GM19372 (cell line): Measurements from ENCODE around the gene MPZL2.
"Not testable (repeated sequence)": the region's sequence is repeated elsewhere in the genome, so short reads cannot be mapped to it uniquely, and the experiment has no call there.

ENCODE experiments used
- ATAC-seq: cut with Tn5 transposase; IDR thresholded peaks from one replicate; pipeline ENCODE4 v1.9.1; 2021; ENCODE audit warnings: mild to moderate bottlenecking, low read depth, moderate library complexity; ENCODE audit not compliant: unreplicated experiment

MPZL2 gene

DNA sequence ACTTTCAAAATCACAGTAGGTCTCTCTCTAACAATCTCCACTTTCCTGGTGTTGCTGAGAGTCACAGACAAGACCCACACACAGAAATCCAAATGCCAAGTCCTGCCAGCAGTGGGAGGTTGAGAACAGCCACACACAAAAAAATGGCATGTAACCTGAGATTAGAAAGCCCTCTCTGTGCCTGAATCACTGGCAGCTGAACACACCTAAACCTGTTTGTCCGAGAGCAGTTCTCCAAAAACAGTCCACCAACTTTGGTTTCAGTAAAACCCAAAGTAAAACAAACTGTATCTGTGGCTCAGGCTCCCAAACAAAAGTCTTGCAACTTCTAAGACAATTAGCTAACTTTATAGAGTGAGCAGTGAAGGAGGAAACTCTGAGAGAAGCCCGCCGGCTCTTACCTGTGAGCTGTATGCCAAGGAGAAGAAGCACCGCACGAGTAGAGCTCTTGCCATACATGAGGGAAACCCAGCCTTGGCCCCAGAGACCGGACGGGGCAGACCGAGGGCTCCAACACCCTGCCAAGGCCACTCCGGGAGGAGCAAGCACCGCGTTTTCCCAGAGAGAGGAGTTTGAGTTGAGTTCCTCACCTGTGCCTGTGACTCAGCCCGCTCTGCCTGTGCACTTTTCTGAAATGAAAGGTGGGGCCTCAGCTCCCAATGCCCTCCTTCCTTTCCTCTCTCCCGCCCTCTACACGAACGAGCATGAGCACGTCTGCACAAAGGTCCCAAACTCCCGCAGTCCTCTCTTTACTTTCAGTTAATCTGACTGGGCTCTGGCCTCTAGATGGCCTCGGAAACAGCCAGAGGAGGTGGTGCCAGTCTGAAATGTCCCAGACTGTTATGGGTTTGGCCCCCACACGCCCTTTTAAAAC is at the start of gene MPZL2:
MPZL2 (minus strand) TSS at position 603 of the 874 bp plus-strand sequence; CDS start at position 459, 144 bp downstream.
- ATAC-seq: no peak

DNA sequence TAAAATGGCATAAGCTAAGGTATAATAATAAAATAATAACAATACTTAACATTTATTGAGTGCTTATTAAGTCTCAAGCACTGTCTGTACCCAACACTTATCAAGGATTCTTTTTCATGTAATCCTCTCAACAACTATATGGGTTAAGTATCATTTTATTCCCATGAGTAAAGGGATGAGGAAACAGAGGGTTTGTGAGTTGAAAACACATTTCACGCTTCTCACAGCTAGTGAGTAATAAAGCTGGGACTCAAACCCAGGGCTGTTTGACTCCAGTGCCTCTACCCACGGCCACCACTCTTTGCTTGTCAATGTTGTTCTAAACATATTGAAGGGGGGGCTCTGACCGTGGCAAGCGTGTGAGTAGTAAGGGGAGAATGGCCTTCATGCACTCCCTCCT is 49.1 kb upstream of the MPZL2 start:
- ATAC-seq: no peak

- no peak for ATAC-seq
These were observed 48.2 kb upstream of the MPZL2 start for GRCh38 chr11:118312328-118312727.

DNA sequence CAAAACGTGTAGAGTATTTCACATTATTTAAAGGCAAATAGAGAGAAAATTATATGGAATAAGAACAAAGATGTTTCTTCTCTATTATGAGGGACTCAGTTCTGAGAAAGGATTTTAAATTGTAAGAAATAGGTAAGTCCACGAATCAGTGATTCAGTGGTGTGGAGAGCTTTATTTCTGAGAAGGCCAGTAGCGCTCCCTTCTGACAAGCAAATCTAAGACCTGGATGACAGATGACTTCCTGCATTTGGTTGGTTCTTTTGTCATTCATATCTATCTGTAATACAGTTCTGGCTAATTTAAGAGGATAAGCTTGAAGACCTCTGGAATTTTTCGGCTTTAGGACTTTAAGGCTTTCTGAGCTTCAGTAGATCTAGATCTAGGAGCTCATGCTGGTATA is 47.4 kb upstream of the MPZL2 start:
- no peak for ATAC-seq

- no peak for ATAC-seq
These were observed 46.8 kb upstream of the MPZL2 start for GRCh38 chr11:118310781-118311485.

DNA sequence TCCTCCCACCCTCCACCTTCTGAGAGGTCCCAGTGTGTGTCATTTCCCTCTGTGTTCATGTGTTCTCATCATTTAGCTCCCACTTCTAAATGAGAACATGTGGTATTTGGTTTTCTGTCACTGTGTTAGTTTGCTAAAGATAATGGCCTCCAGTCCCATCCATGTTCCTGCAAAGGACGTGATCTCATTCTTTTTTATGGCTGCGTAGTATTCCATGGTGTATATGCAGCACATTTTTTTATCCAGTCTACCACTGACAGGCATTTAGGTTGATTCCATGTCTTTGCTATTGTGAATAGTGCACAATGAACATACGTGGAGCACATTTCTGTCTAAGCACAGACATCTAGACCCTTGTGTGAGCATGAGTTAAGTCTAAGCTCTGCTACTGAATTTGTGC is 46.2 kb upstream of the MPZL2 start:
- ATAC-seq: no peak

- ATAC-seq: not testable (repeated sequence)
These were observed 45.0 kb upstream of the MPZL2 start for GRCh38 chr11:118308995-118309528.

- ATAC-seq: no peak
These were observed 42.5 kb upstream of the MPZL2 start for GRCh38 chr11:118306556-118306955.

GRCh38 chr11:118305726-118306125 is 41.6 kb upstream of the MPZL2 start:
- ATAC-seq: no peak

- ATAC-seq: no peak
These were observed 40.6 kb upstream of the MPZL2 start, which contains the start of gene CD3E for GRCh38 chr11:118304568-118305248. Gene CD3E (plus strand): TSS chr11:118304730. CDS start chr11:118304953, 223 bp downstream.

GRCh38 chr11:118304227-118304567 is 40.1 kb upstream of the MPZL2 start:
- no peak for ATAC-seq

DNA sequence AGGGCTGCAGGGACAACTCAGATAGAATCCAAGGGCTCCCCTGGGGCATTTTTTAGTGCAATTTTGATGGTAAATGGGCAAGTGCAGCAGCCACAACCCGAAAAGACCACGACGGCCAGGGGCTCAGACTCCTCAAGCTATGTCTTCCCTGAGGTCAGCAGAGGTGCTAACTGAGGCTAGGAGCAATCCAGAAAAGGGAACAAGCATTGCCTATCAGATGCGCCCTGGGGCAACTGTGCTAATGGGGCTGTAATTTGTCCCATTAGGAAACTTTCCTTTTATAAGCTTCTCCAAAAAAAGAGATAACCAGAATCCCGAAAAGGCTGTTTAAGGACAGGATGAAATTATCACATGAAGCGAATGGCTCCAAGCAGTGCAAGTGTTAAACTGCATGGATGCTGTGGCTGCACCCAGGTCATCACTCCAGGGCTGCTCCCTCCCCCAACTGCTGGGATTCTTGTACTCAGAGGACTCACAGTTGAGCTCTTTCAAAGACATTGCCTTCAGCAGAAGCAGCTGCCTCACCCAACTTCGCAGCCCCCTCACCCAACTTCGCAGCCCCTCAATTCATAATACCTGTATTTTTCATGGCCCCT is 37.6 kb upstream of the MPZL2 start:
- no peak for ATAC-seq

- ATAC-seq: no peak
These were observed 31.8 kb upstream of the MPZL2 start for GRCh38 chr11:118295815-118296454.

GRCh38 chr11:118295199-118295598 is 31.1 kb upstream of the MPZL2 start:
- ATAC-seq: no peak

- no peak for ATAC-seq
These were observed 30.0 kb upstream of the MPZL2 start for GRCh38 chr11:118294053-118294452.

- no peak for ATAC-seq
These were observed 27.5 kb upstream of the MPZL2 start for GRCh38 chr11:118291477-118292135.

DNA sequence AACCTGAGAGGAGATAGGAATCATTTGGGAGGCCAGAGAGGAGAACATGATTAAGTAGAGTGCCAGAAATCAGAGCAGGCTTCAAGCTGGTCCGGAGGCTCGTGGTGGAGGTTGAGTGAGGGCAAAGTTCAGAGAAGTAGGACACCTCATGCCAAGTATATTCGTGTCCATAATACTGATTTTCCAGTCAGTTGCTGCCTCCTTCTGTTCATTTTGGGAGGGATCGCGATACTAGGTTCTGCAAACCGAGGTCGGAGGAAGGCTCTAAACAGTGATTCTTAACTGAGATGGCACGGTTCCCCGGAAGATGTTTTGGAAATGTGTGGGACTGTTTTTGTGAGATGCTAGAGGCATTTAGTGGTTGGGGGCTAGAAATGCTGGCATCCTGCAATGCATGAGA is 26.8 kb upstream of the MPZL2 start:
- no peak for ATAC-seq

DNA sequence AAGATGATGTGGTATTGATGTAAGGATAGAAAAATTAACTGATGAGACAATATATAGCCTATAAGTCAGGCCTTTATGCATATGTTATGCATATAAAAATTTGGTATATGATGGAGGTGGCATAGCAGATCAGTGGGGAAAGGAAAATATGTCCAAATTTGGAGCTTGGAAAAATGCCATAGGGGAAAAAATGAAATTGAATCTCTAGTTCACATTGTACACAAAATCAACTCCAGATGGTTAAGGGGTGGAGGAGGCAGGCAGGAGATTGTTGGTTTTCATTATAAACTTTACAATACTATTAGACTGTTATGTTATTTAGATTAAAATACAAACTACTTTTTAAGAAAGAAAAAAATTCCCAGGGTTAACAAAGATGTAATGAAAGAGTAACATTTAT is 25.3 kb upstream of the MPZL2 start:
- ATAC-seq: no peak

DNA sequence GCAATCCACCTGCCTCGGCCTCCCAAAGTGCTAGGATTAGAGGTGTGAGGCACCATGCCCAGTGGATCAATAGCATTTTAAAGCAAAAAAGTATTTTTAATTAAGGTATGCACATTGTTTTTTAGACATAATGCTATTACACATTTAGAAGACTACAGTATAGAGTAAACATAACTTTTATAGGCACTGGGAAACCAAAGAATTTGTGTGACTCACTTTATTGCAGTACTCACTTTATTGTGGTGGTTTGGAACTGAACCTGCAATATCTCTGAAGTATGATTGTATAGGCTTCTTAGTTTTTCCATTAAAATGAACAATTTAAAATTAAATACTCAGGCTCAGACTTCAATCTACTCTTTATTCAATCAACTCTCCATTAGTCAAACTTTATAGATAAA is 22.9 kb upstream of the MPZL2 start:
- ATAC-seq: no peak

- no peak for ATAC-seq
These were observed 22.4 kb upstream of the MPZL2 start for GRCh38 chr11:118286545-118286944.
